Kidney epithelial cell (primary cell): ENCODE measurements around the gene AMOTL2. TPM values are rescaled to one million over a fixed set of nuclear protein-coding genes. Genes with fewer than 3 reads are reported as not detected.
A peak's percentile ranks its signal among the peaks of the same experiment; 100 is the strongest.

Experiments used
- DNase-seq: peaks from one replicate; pipeline ENCODE4 v3.0.0-alpha.2; 2010; ENCODE audit warnings: low read depth
- H3K27me3 ChIP-seq: 2 replicates; pipeline ENCODE4 v1.6.0; 2011; ENCODE audit warnings: low read length; ENCODE audit not compliant: control insufficient read depth, insufficient read depth
- H3K36me3 ChIP-seq: 2 replicates; pipeline ENCODE4 v1.5.1; 2011; ENCODE audit warnings: low read length; ENCODE audit not compliant: control insufficient read depth, insufficient read depth
- H3K4me3 ChIP-seq: 2 replicates; pipeline ENCODE4 v1.5.1; 2011; ENCODE audit warnings: low read depth, mild to moderate bottlenecking, control low read depth, low read length
- total RNA-seq: library from RNA; depleted of rRNA; stranded (reverse); fragments of >200 nt; gene quantifications from 2 replicates; pipeline ENCODE4 v1.2.3, GENCODE V29; 2015
- TF ChIP-seq, protein P1 (sequence below): IDR thresholded peaks from 2 replicates; pipeline ENCODE4 v1.5.1; 2011; ENCODE audit warnings: mild to moderate bottlenecking, moderate library complexity, low read length, control low read depth, inconsistent platforms; ENCODE audit not compliant: insufficient read depth, poor library complexity, severe bottlenecking

The AMOTL2 gene
- total RNA-seq, 1 donor from 2014 or later, result 191 TPM

GRCh38 chr3:134370611-134371531 lies 3.4 kb downstream of the AMOTL2 start:
- Histone ChIP-seq H3K27me3 (no peaks in the 10 kb centered on the region), H3K36me3 (peaks cover 15% of the 10 kb centered on the region), H3K4me3 (peak overlapping the region; percentile 11)
- TF ChIP-seq, protein P1, sequence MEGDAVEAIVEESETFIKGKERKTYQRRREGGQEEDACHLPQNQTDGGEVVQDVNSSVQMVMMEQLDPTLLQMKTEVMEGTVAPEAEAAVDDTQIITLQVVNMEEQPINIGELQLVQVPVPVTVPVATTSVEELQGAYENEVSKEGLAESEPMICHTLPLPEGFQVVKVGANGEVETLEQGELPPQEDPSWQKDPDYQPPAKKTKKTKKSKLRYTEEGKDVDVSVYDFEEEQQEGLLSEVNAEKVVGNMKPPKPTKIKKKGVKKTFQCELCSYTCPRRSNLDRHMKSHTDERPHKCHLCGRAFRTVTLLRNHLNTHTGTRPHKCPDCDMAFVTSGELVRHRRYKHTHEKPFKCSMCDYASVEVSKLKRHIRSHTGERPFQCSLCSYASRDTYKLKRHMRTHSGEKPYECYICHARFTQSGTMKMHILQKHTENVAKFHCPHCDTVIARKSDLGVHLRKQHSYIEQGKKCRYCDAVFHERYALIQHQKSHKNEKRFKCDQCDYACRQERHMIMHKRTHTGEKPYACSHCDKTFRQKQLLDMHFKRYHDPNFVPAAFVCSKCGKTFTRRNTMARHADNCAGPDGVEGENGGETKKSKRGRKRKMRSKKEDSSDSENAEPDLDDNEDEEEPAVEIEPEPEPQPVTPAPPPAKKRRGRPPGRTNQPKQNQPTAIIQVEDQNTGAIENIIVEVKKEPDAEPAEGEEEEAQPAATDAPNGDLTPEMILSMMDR, result no peak
- no peak for DNase-seq

GRCh38 chr3:134369861-134370596 lies 4.2 kb downstream of the AMOTL2 start:
- Histone ChIP-seq H3K4me3 (no peak overlapping the region), H3K36me3 (peaks cover 18% of the 10 kb centered on the region), H3K27me3 (no peaks in the 10 kb centered on the region)
- TF ChIP-seq, protein P1, result no peak
- no peak for DNase-seq

GRCh38 chr3:134369231-134369741 lies 5.0 kb downstream of the AMOTL2 start:
- Histone ChIP-seq H3K27me3 (no peaks in the 10 kb centered on the region), H3K4me3 (no peak overlapping the region), H3K36me3 (peaks cover 18% of the 10 kb centered on the region)
- TF ChIP-seq, protein P1, result no peak
- no peak for DNase-seq

GRCh38 chr3:134368751-134369105 lies 5.5 kb downstream of the AMOTL2 start:
- TF ChIP-seq, protein P1, result no peak
- Histone ChIP-seq H3K4me3 (no peak overlapping the region), H3K36me3 (peaks cover 18% of the 10 kb centered on the region), H3K27me3 (no peaks in the 10 kb centered on the region)
- DNase-seq, result no peak

GRCh38 chr3:134367869-134368750 lies 6.1 kb downstream of the AMOTL2 start:
- H3K27me3 ChIP-seq, result no peaks in the 10 kb centered on the region

More at GRCh38 chr3:134367869-134368750, 6.1 kb downstream of the AMOTL2 start:
- Histone ChIP-seq H3K4me3 (no peak overlapping the region), H3K36me3 (peaks cover 22% of the 10 kb centered on the region)
- TF ChIP-seq, protein P1, result no peak
- no peak for DNase-seq
